HL-60 (cell line): ENCODE data around the gene ANKRD53.

Experiments used
- DNase-seq, 2 experiments: peaks; one replicate each; pipeline ENCODE4 v3.0.0-alpha.2; 2010 to 2020; ENCODE audit warnings: low read depth in 1 of 2, low spot score in 1 of 2
- H3K27ac ChIP-seq: fragments of 250-450 bp; sonication (Bioruptor Pico); replicated peaks from 2 replicates; pipeline ENCODE4 v1.5.1; 2020; ENCODE audit warnings: mild to moderate bottlenecking, moderate library complexity
- H3K27me3 ChIP-seq: fragments of 250-450 bp; sonication (Bioruptor Pico); 2 replicates; pipeline ENCODE4 v1.5.1; 2021; ENCODE audit warnings: mild to moderate bottlenecking, moderate library complexity; ENCODE audit not compliant: insufficient read depth, poor library complexity, severe bottlenecking
- H3K4me3 ChIP-seq: replicated peaks from 2 replicates; pipeline ENCODE4 v1.5.1; 2011; ENCODE audit warnings: mild to moderate bottlenecking, control low read depth, low read length; ENCODE audit not compliant: insufficient read depth
- GABPA ChIP-seq: IDR thresholded peaks from 2 replicates; pipeline ENCODE4 v1.6.1; 2012; ENCODE audit warnings: low read depth
- POLR2AphosphoS5 ChIP-seq: IDR thresholded peaks from 2 replicates; pipeline ENCODE4 v1.6.1; 2012; ENCODE audit warnings: low read depth
- SPI1 ChIP-seq: IDR thresholded peaks from 2 replicates; pipeline ENCODE4 v1.6.1; 2012; ENCODE audit warnings: low read depth, mild to moderate bottlenecking, borderline replicate concordance
- TF ChIP-seq, protein P1 (sequence below): IDR thresholded peaks from one replicate; pipeline ENCODE4 v1.5.1; 2011; ENCODE audit warnings: low read length, control low read depth, inconsistent platforms; ENCODE audit not compliant: insufficient read depth
- TF ChIP-seq, protein P2 (sequence below): IDR thresholded peaks from 2 replicates; pipeline ENCODE4 v1.6.1; 2012; ENCODE audit warnings: low read depth; ENCODE audit not compliant: insufficient replicate concordance

Gene ANKRD53

DNA sequence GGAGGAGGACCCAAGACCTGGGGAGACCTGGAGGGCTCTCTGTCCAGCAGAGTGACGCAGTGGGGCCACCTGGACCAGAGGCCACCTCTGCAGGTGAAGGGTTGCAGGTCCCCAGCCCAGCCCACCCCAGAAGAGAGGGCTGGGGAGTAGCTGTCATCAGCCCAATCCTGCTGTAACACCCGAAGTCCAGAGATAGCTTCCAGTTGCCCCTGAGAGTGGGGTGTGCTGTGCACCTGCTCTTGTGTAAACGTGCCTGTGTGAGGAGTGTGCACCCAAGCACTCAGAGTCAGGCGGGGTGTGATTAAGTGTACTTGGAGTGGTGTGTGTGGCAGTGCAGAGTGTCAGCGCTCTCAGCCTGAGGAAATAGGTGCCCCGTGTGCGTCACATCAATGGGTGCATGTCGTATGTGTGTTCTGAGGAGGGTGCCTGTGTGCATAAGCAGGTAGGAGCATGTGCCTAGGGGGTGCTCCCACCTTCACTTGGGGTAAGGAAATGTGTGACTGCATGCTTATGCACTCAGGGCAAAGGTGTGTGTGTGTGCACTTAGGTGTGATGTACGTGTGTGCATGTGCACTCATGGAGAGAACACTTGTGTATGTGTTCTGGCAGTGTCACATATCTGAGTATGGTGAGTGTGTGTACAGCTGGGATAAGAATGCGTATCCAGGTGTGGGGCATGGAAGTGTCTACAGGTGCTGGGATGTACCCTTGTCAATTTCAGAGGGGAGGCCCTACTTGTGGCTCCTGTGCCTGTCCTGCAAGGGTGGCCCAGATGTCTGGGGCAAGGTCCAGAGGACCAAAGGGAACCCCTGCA is 42.1 kb upstream of the ANKRD53 start:
- H3K27ac ChIP-seq: no peak overlapping the region
- H3K4me3 ChIP-seq: no peak overlapping the region
- TF ChIP-seq, protein P1, sequence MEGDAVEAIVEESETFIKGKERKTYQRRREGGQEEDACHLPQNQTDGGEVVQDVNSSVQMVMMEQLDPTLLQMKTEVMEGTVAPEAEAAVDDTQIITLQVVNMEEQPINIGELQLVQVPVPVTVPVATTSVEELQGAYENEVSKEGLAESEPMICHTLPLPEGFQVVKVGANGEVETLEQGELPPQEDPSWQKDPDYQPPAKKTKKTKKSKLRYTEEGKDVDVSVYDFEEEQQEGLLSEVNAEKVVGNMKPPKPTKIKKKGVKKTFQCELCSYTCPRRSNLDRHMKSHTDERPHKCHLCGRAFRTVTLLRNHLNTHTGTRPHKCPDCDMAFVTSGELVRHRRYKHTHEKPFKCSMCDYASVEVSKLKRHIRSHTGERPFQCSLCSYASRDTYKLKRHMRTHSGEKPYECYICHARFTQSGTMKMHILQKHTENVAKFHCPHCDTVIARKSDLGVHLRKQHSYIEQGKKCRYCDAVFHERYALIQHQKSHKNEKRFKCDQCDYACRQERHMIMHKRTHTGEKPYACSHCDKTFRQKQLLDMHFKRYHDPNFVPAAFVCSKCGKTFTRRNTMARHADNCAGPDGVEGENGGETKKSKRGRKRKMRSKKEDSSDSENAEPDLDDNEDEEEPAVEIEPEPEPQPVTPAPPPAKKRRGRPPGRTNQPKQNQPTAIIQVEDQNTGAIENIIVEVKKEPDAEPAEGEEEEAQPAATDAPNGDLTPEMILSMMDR: no peak
- TF ChIP-seq POLR2AphosphoS5 (no peak), GABPA (no peak), SPI1 (no peak)
- TF ChIP-seq, protein P2, sequence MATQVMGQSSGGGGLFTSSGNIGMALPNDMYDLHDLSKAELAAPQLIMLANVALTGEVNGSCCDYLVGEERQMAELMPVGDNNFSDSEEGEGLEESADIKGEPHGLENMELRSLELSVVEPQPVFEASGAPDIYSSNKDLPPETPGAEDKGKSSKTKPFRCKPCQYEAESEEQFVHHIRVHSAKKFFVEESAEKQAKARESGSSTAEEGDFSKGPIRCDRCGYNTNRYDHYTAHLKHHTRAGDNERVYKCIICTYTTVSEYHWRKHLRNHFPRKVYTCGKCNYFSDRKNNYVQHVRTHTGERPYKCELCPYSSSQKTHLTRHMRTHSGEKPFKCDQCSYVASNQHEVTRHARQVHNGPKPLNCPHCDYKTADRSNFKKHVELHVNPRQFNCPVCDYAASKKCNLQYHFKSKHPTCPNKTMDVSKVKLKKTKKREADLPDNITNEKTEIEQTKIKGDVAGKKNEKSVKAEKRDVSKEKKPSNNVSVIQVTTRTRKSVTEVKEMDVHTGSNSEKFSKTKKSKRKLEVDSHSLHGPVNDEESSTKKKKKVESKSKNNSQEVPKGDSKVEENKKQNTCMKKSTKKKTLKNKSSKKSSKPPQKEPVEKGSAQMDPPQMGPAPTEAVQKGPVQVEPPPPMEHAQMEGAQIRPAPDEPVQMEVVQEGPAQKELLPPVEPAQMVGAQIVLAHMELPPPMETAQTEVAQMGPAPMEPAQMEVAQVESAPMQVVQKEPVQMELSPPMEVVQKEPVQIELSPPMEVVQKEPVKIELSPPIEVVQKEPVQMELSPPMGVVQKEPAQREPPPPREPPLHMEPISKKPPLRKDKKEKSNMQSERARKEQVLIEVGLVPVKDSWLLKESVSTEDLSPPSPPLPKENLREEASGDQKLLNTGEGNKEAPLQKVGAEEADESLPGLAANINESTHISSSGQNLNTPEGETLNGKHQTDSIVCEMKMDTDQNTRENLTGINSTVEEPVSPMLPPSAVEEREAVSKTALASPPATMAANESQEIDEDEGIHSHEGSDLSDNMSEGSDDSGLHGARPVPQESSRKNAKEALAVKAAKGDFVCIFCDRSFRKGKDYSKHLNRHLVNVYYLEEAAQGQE: no peak
- H3K27me3 ChIP-seq: no peaks in the 10 kb centered on the region
- no peak for DNase-seq

DNA sequence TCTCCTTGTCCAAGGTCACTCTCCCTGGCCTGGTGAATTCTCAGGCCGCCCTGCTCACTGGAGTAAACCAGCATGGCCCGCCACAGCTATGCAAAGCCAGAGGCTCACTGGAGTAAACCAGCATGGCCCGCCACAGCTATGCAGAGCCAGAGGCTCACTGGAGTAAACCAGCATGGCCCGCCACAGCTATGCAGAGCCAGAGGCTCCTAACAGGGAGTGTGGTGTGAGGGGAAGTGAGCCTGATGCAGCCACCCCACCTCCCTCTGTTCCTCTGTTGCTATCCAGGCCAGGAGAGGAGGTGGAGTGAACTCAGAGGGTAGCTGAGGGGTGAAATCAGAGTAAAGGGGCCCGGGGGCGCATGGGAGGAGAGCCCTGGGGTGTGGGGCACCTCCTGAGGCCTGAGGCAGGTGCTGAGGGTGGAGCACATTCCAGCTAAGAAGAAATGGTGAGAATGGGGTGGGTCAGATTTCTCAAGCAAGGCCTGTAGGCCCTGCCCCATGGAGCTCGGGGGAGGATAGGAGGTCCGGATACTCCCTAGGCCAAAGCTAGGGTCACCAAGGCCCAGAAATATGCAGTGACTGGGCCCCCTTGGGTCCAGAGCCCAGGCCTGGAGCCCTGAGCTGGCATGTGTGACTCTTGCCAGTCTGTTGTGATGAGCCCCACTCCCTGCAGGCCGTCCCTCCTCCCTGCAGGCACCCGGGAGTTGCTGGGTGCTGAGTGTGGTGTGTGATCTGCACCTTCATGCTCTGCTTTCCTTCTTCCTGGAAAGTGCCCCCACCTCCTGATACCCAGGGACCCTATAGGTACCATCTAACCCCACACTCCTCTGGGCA is 41.2 kb upstream of the ANKRD53 start:
- no peaks in the 10 kb centered on the region for H3K27me3 ChIP-seq
- H3K4me3 ChIP-seq: no peak overlapping the region
- H3K27ac ChIP-seq: no peak overlapping the region
- DNase-seq: no peak
- TF ChIP-seq, protein P1: no peak
- no peak for TF ChIP-seq GABPA
- TF ChIP-seq POLR2AphosphoS5: no peak
- no peak for TF ChIP-seq SPI1
- TF ChIP-seq, protein P2: no peak

DNA sequence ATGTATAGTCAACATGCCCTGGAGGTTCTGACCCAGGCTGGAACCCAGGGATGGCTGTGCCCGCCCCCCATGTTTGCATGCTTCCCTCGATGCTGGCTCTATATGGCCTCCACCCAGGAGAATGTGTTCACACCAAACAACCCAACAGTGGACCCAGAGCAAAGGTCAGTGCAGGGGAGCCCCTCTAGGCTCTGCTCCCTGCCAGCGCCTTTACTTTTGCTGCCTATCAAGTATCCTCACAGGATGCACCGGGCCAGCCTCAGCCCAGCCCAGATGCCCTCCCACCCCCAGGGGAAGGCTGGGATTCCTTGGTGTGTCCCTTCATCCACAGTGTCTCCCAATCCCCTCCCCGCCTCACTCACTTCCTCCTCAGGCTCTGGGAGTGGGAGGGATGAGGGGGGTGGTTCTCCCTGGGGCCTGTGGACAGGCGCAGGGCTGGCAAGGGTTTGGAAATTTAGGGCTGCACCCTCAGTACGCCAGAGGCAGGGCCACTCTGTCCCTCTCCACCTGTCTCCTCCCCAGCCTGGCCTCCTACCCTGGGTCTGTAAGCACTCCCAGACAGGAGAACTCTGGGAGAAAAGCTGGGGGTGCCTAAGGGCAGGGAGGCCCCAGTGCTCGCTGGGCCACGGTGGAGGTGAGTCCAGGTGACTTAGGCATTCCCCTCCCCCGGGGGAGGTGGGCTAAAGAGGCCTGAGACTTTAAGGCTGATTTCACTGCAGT is 40.4 kb upstream of the ANKRD53 start:
- no peak for DNase-seq
- H3K27me3 ChIP-seq: no peaks in the 10 kb centered on the region
- no peak overlapping the region for H3K27ac ChIP-seq
- TF ChIP-seq GABPA (no peak), POLR2AphosphoS5 (no peak), SPI1 (no peak)
- TF ChIP-seq, protein P1: no peak
- TF ChIP-seq, protein P2: no peak
- no peak overlapping the region for H3K4me3 ChIP-seq
